ENCODE data around the gene MRPS2. TPM values are rescaled to one million over a fixed set of nuclear protein-coding genes. Genes with fewer than 3 reads are reported as not detected.

The MRPS2 gene
- total and polyA plus RNA-seq, 9 of the 15 experiments (the other 6 are each of a cell fraction or from before 2014, with no cell fraction given) = 8.0 to 167 (median 81.3) TPM

GRCh38 chr9:135473972-135474543 is 26.4 kb upstream of the MRPS2 start:
- CTCF ChIA-PET (ENCODE audit: low intra/inter-chr PET ratio) = no interaction called here

More at GRCh38 chr9:135473972-135474543, 26.4 kb upstream of the MRPS2 start:
- no peaks in the 10 kb centered on the region for H4K20me1 ChIP-seq (replicated peaks; ENCODE audit: control insufficient read depth, insufficient read depth, low read length)
- BruUV-seq (replicated peaks) = no TSS peak
- H3K36me3 ChIP-seq (ENCODE audit: control insufficient read depth, insufficient read depth, low read length) = no peaks in the 10 kb centered on the region
- H3K9me3 ChIP-seq (replicated peaks; ENCODE audit: control insufficient read depth, insufficient read depth, low read depth, low read length) = no peaks in the 10 kb centered on the region
- H3K9ac ChIP-seq (ENCODE audit: insufficient read depth in 1 of 2, low read depth in 2 of 2, low read length in 2 of 2) = peak overlapping the region in 1 of 2 experiments; percentile 77; a peak in 2 of 4 replicates
- peaks cover 43 to 57% of the 10 kb centered on the region in 2 experiments for H3K4me1 ChIP-seq (replicated peaks in 1 of 2; ENCODE audit: control insufficient read depth in 2 of 2, insufficient read depth in 2 of 2, low read length in 2 of 2)
- H3K27ac ChIP-seq (ENCODE audit: extremely low read depth, low read depth, low read length) = no peak overlapping the region
- intact Hi-C loops (cut with micrococcal nuclease) (no loop called here), in situ Hi-C loops (cut with MboI) (no loop called here)
- WGBS (ENCODE audit: insufficient coverage, low coverage, missing lambda C conversion rate) = 70% methylated on average over 12 of the region's 12 CpGs
- no peak overlapping the region for H3K4me2 ChIP-seq (ENCODE audit: insufficient read depth, low read length)
- no peak overlapping the region for H3K4me3 ChIP-seq
- DNase-seq (ENCODE audit: extremely low read depth in 1 of 4, low spot score in 3 of 4) (no peak), ATAC-seq (no peak), FAIRE-seq (no peak)
- no peaks in the 10 kb centered on the region for H3K27me3 ChIP-seq (ENCODE audit: control insufficient read depth in 2 of 2, insufficient read depth in 2 of 2, low read length in 2 of 2)
- POLR2A ChIA-PET = interaction anchor here (1.2 to 1.8 kb wide), 2 partner anchors 11 to 33 kb away, joined by 3 to 5 read pairs; no protein-coding TSS in a partner anchor
- H3K79me2 ChIP-seq (ENCODE audit: control insufficient read depth, insufficient read depth, low read length) = peaks cover 5% of the 10 kb centered on the region; the same call in 1 of the 3 replicates
- H2AFZ ChIP-seq (ENCODE audit: low read depth, low read length) = no peak overlapping the region
- H3K9me1 ChIP-seq (ENCODE audit: control insufficient read depth, insufficient read depth, low read length) = no peaks in the 10 kb centered on the region
- TF ChIP-seq RBFOX2 (IDR thresholded peaks at IDR 0.05; ENCODE audit: low read depth, low read length) (0 out of 2 replicates have a peak, but pooled peaks have one; percentile 14), POLR2G (IDR thresholded peaks at IDR 0.05; ENCODE audit: low read depth, low read length) (0 out of 2 replicates have a peak, but pooled peaks have one; percentile 21), PRDM10 (IDR thresholded peaks at IDR 0.05; ENCODE audit: partially characterized antibody) (peak; percentile 28), STAG1 (CRISPR knock-in tag; IDR thresholded peaks at IDR 0.05; ENCODE audit: borderline replicate concordance) (no peak)
